Tracheal epithelial cell (primary cell): ENCODE data around the gene DNAJB5. TPM values are rescaled to one million over a fixed set of nuclear protein-coding genes. Genes with fewer than 3 reads are reported as not detected.

Experiments
- total RNA-seq: library from RNA; depleted of rRNA; stranded (reverse); fragments of >200 nt; gene quantifications from 2 replicates; pipeline ENCODE4 v1.2.1, GENCODE V29; 2014

DNAJB5 gene
- 2.8 and 20.2 TPM in 2 replicates for total RNA-seq

GRCh38 chr9:34989003-34989945, at the start of gene DNAJB5:
TSS of gene DNAJB5 (plus strand) at chr9:34989745. CDS start at chr9:34990631, 886 bp downstream.

GRCh38 chr9:34957492-34958410, 31.8 kb upstream of the DNAJB5 start, which contains the start of gene PHF24:
TSS of gene PHF24 (plus strand) at chr9:34958285. CDS start at chr9:34971299, 13,014 bp downstream.

Other genes with a start within 250 kb of the DNAJB5 start
- gene PHF24, start 31.5 kb upstream of the DNAJB5 start, total RNA-seq, result under 0.01 and 0.48 TPM in 2 replicates
- gene VCP, start 82.9 kb downstream of the DNAJB5 start, total RNA-seq, result 237 and 359 TPM in 2 replicates
- gene FANCG, start 90.2 kb downstream of the DNAJB5 start, total RNA-seq, result 6.2 and 7.2 TPM in 2 replicates
- gene PIGO, start 106.8 kb downstream of the DNAJB5 start, total RNA-seq, result 17.8 and 22.4 TPM in 2 replicates
- gene STOML2, start 113.4 kb downstream of the DNAJB5 start, total RNA-seq, result 270 and 319 TPM in 2 replicates
- gene ATOSB, start 126.1 kb downstream of the DNAJB5 start, total RNA-seq, result 7.9 and 24.3 TPM in 2 replicates
- gene UNC13B, start 172.3 kb downstream of the DNAJB5 start, total RNA-seq, result 18.8 and 21.7 TPM in 2 replicates